Activated CD4-positive, alpha-beta memory T cell treated with anti-CD3 and anti-CD28 coated beads for 36 hours (primary cell): ENCODE measurements around the gene TPM4. TPM values are rescaled to one million over a fixed set of nuclear protein-coding genes. Genes with fewer than 3 reads are reported as not detected.

Source experiments
- CTCF ChIA-PET: fragments of 350-600 bp; sonication (Branson Sonifier 250); formaldehyde crosslinking; loops from one replicate; lab custom pipeline; 2021; ENCODE audit warnings: antibody characterized with exemption, inconsistent platforms; lab: Charles Lee
- POLR2A ChIA-PET: fragments of 350-600 bp; sonication (Branson Sonifier 250); formaldehyde crosslinking; loops from one replicate; lab custom pipeline; 2021; ENCODE audit warnings: antibody characterized with exemption; lab: Charles Lee
- DNase-seq: peaks from one replicate; pipeline ENCODE4 v3.0.0-alpha.2; 2020
- H3K27ac Mint-ChIP-seq: one replicate; pipeline ENCODE4 v1.8.0; 2021; ENCODE audit warnings: mixed read lengths
- H3K27me3 Mint-ChIP-seq: one replicate; pipeline ENCODE4 v1.8.0; 2021; ENCODE audit warnings: mixed read lengths
- H3K36me3 Mint-ChIP-seq: one replicate; pipeline ENCODE4 v1.8.0; 2021; ENCODE audit warnings: mixed read lengths
- H3K4me1 Mint-ChIP-seq: one replicate; pipeline ENCODE4 v1.8.0; 2021; ENCODE audit warnings: low read depth, mixed read lengths
- H3K4me3 Mint-ChIP-seq: one replicate; pipeline ENCODE4 v1.8.0; 2021; ENCODE audit warnings: mild to moderate bottlenecking, mixed read lengths
- H3K9me3 Mint-ChIP-seq: one replicate; pipeline ENCODE4 v1.8.0; 2021; ENCODE audit warnings: mixed read lengths
- intact Hi-C: fragments of 100-400 bp; cut with micrococcal nuclease; formaldehyde crosslinking; loops from one replicate; pipeline ENCODE4 v1.15.1; 2023
- total RNA-seq, 2 experiments: library from RNA; stranded (reverse); gene quantifications; one replicate each; pipeline ENCODE4 v1.2.3, GENCODE V29; 2021

TPM4 gene
- total RNA-seq, 2 experiments from 2014 or later = 497 to 515 TPM

GRCh38 chr19:16073988-16074387 is 2.3 kb upstream of the TPM4 start:
- ChIA-PET CTCF (interaction anchor here (2.4 to 3.2 kb wide), 4 partner anchors 11 to 37 kb away, joined by 8 to 18 read pairs (median 14); partner anchors contain the start of gene RAB8A), POLR2A (interaction anchor here (0.8 to 5.5 kb wide), 3 partner anchors 11 to 44 kb away, joined by 3 to 29 read pairs (median 4); partner anchors contain the start of gene RAB8A)
- Mint-ChIP-seq H3K27ac (peak overlapping the region; percentile 91), H3K36me3 (peaks cover 18% of the 10 kb centered on the region), H3K4me3 (no peak overlapping the region), H3K27me3 (no peaks in the 10 kb centered on the region), H3K9me3 (no peaks in the 10 kb centered on the region), H3K4me1 (peaks cover 41% of the 10 kb centered on the region)
- DNase-seq = peak; percentile 13
- intact Hi-C loops = loop anchor here (10.0 kb wide), 2 partner anchors 251 to 1549 kb away; partner anchors contain the start of genes KLF2 and TECR

GRCh38 chr19:16074488-16075365 is 1.6 kb upstream of the TPM4 start:
- peak overlapping the region; percentile 97 for H3K4me3 Mint-ChIP-seq
- H3K4me1 Mint-ChIP-seq = peaks cover 46% of the 10 kb centered on the region
- DNase-seq = no peak
- ChIA-PET POLR2A (interaction anchor here (1.1 to 5.5 kb wide), 4 partner anchors 8 to 43 kb away, joined by 3 to 29 read pairs (median 5); partner anchors contain the start of gene RAB8A), CTCF (interaction anchor here (0.6 to 3.2 kb wide), 6 partner anchors 8 to 108 kb away, joined by 3 to 18 read pairs (median 9); partner anchors contain the start of gene RAB8A)
- intact Hi-C loops = loop anchor here (5.0 to 10.0 kb wide), 3 partner anchors 237 to 1550 kb away; partner anchors contain the start of genes KLF2 and TECR
- no peaks in the 10 kb centered on the region for H3K27me3 Mint-ChIP-seq
- peaks cover 20% of the 10 kb centered on the region for H3K36me3 Mint-ChIP-seq
- H3K27ac Mint-ChIP-seq = peak overlapping the region; percentile 91
- H3K9me3 Mint-ChIP-seq = no peaks in the 10 kb centered on the region

- CTCF ChIA-PET = interaction anchor here (0.6 to 3.2 kb wide), 10 partner anchors 9 to 110 kb away, joined by 3 to 18 read pairs (median 8); partner anchors contain the start of genes FAM32A and RAB8A
- DNase-seq = no peak
- Mint-ChIP-seq H3K4me3 (peak overlapping the region; percentile 97), H3K27ac (peak overlapping the region; percentile 91), H3K36me3 (peaks cover 28% of the 10 kb centered on the region), H3K4me1 (peaks cover 52% of the 10 kb centered on the region), H3K27me3 (no peaks in the 10 kb centered on the region), H3K9me3 (no peaks in the 10 kb centered on the region)
- intact Hi-C loops = loop anchor here (5.0 to 10.0 kb wide), 3 partner anchors 238 to 1551 kb away; partner anchors contain the start of genes KLF2 and TECR
- POLR2A ChIA-PET = interaction anchor here (1.1 to 5.5 kb wide), 8 partner anchors 9 to 122 kb away, joined by 3 to 29 read pairs (median 6); partner anchors contain the start of genes AP1M1 and RAB8A
Measured at GRCh38 chr19:16075430-16076153, 703 bp upstream of the TPM4 start.

- peaks cover 42% of the 10 kb centered on the region for H3K36me3 Mint-ChIP-seq
- H3K9me3 Mint-ChIP-seq = no peaks in the 10 kb centered on the region
- H3K4me3 Mint-ChIP-seq = peak overlapping the region; percentile 97
- CTCF ChIA-PET = interaction anchor here (1.0 to 3.2 kb wide), 5 partner anchors 9 to 108 kb away, joined by 4 to 18 read pairs (median 9); partner anchors contain the start of gene FAM32A
- H3K27me3 Mint-ChIP-seq = no peaks in the 10 kb centered on the region
- POLR2A ChIA-PET = interaction anchor here (0.6 to 5.5 kb wide), 6 partner anchors 8 to 207 kb away, joined by 3 to 29 read pairs (median 10); partner anchors contain the start of genes AP1M1, HSH2D and RAB8A
- DNase-seq = peak; percentile 31
- H3K4me1 Mint-ChIP-seq = peaks cover 61% of the 10 kb centered on the region
- intact Hi-C loops = loop anchor here (5.0 to 10.0 kb wide), 3 partner anchors 240 to 1552 kb away; partner anchors contain the start of genes KLF2 and TECR
- peak overlapping the region; percentile 97 for H3K27ac Mint-ChIP-seq
Measured at GRCh38 chr19:16076958-16077611, 790 bp downstream of the TPM4 start.

GRCh38 chr19:16077984-16078758 is 1.9 kb downstream of the TPM4 start:
- peak overlapping the region; percentile 97 for H3K4me3 Mint-ChIP-seq
- H3K27ac Mint-ChIP-seq = peak overlapping the region; percentile 97
- H3K9me3 Mint-ChIP-seq = no peaks in the 10 kb centered on the region
- intact Hi-C loops = loop anchor here (1.0 to 10.0 kb wide), 5 partner anchors 8 to 1553 kb away; partner anchors contain the start of genes KLF2 and TECR
- POLR2A ChIA-PET = interaction anchor here (0.6 to 5.5 kb wide), 11 partner anchors 7 to 205 kb away, joined by 3 to 29 read pairs (median 5); partner anchors contain the start of genes HSH2D and RAB8A
- peak; percentile 53 for DNase-seq
- CTCF ChIA-PET = interaction anchor here (0.6 to 1.2 kb wide), 4 partner anchors 8 to 33 kb away, joined by 3 to 5 read pairs (median 4); no protein-coding TSS in a partner anchor
- peaks cover 53% of the 10 kb centered on the region for H3K36me3 Mint-ChIP-seq
- no peaks in the 10 kb centered on the region for H3K27me3 Mint-ChIP-seq
- peaks cover 65% of the 10 kb centered on the region for H3K4me1 Mint-ChIP-seq

GRCh38 chr19:16078759-16079707 is 2.7 kb downstream of the TPM4 start:
- peak overlapping the region; percentile 97 for H3K4me3 Mint-ChIP-seq
- H3K9me3 Mint-ChIP-seq = no peaks in the 10 kb centered on the region
- peak; percentile 82 for DNase-seq
- H3K36me3 Mint-ChIP-seq = peaks cover 58% of the 10 kb centered on the region
- intact Hi-C loops = loop anchor here (1.0 to 10.0 kb wide), 8 partner anchors 7 to 1554 kb away; partner anchors contain the start of genes KLF2, RAB8A and TECR
- peak overlapping the region; percentile 97 for H3K27ac Mint-ChIP-seq
- H3K4me1 Mint-ChIP-seq = peaks cover 66% of the 10 kb centered on the region
- POLR2A ChIA-PET = interaction anchor here (0.9 to 3.6 kb wide), 7 partner anchors 8 to 65 kb away, joined by 3 to 15 read pairs (median 5); partner anchors contain the start of genes HSH2D and RAB8A
- no peaks in the 10 kb centered on the region for H3K27me3 Mint-ChIP-seq
- CTCF ChIA-PET = interaction anchor here (0.9 to 1.2 kb wide), 2 partner anchors 16 to 32 kb away, joined by 3 to 5 read pairs; no protein-coding TSS in a partner anchor

- Mint-ChIP-seq H3K27ac (peak overlapping the region; percentile 67), H3K4me3 (no peak overlapping the region), H3K9me3 (no peaks in the 10 kb centered on the region), H3K36me3 (peaks cover 83% of the 10 kb centered on the region), H3K4me1 (peaks cover 84% of the 10 kb centered on the region), H3K27me3 (no peaks in the 10 kb centered on the region)
- intact Hi-C loops = no loop called here
- ChIA-PET CTCF (interaction anchor here (1.5 to 7.7 kb wide), 4 partner anchors 21 to 98 kb away, joined by 4 to 41 read pairs (median 14); partner anchors contain the start of gene RAB8A), POLR2A (interaction anchor here (1.2 to 4.2 kb wide), 4 partner anchors 9 to 43 kb away, joined by 4 to 29 read pairs (median 5); partner anchors contain the start of genes RAB8A and TPM4)
- no peak for DNase-seq
Measured at GRCh38 chr19:16084067-16084685, 7.9 kb downstream of the TPM4 start.

- intact Hi-C loops = no loop called here
- Mint-ChIP-seq H3K9me3 (no peaks in the 10 kb centered on the region), H3K4me3 (no peak overlapping the region), H3K36me3 (peaks cover 87% of the 10 kb centered on the region), H3K27me3 (no peaks in the 10 kb centered on the region), H3K27ac (peak overlapping the region; percentile 89), H3K4me1 (peaks cover 80% of the 10 kb centered on the region)
- peak; percentile 47 for DNase-seq
- POLR2A ChIA-PET = interaction anchor here (1.1 to 4.2 kb wide), 5 partner anchors 10 to 44 kb away, joined by 3 to 29 read pairs (median 7); partner anchors contain the start of gene TPM4
- CTCF ChIA-PET = interaction anchor here (1.5 to 7.7 kb wide), 4 partner anchors 22 to 97 kb away, joined by 4 to 41 read pairs (median 14); partner anchors contain the start of gene RAB8A
Measured at GRCh38 chr19:16085115-16085514, 8.8 kb downstream of the TPM4 start.
